ENCODE results near the gene ADAM19. TPM values are rescaled to one million over a fixed set of nuclear protein-coding genes. Genes with fewer than 3 reads are reported as not detected.
A peak's percentile ranks its signal among the peaks of the same experiment; 100 is the strongest.

ADAM19 gene
- total and polyA plus RNA-seq, 7 donors = 0.27 to 4.5 (median 1.4) TPM

GRCh38 chr5:157530226-157530972 lies 45.2 kb downstream of the ADAM19 start:
- no peak overlapping the region for H3K27ac ChIP-seq
- DNase-seq (no peak), ATAC-seq (no peak)
- no peak overlapping the region for H3K4me3 ChIP-seq
- TF ChIP-seq CTCF (IDR thresholded peaks at IDR 0.05) = no peak
- WGBS, 3 donors = 88 to 94% (median 93%) methylated on average over 13 of the region's 13 CpGs
- peaks cover 0 to 4% of the 10 kb centered on the region in 2 donors for H3K36me3 ChIP-seq (ENCODE audit: insufficient read depth in 1 of 2, low read depth in 1 of 2)
- H3K27me3 ChIP-seq (ENCODE audit: insufficient read depth in 3 of 3, low read length in 2 of 3) = no peaks in the 10 kb centered on the region
- no peaks in the 10 kb centered on the region for H3K9me3 ChIP-seq
- intact Hi-C loops (cut with DNase I) = no loop called here
- peaks cover 25% of the 10 kb centered on the region for H3K4me1 ChIP-seq

- no peak for TF ChIP-seq CTCF (IDR thresholded peaks at IDR 0.05)
- H3K4me3 ChIP-seq = no peak overlapping the region
- no peaks in the 10 kb centered on the region for H3K9me3 ChIP-seq
- DNase-seq (no peak), ATAC-seq (no peak)
- no peak overlapping the region for H3K27ac ChIP-seq
- intact Hi-C loops (cut with DNase I) = no loop called here
- H3K36me3 ChIP-seq (ENCODE audit: insufficient read depth in 1 of 2, low read depth in 1 of 2) = peaks cover 0 to 4% of the 10 kb centered on the region in 2 donors
- 49 to 76% (median 60%) methylated on average over 1 of the region's 1 CpG for WGBS, 3 donors
- peaks cover 15% of the 10 kb centered on the region for H3K4me1 ChIP-seq
- no peaks in the 10 kb centered on the region for H3K27me3 ChIP-seq (ENCODE audit: insufficient read depth in 3 of 3, low read length in 2 of 3)
Observed at GRCh38 chr5:157529002-157529401, 46.6 kb downstream of the ADAM19 start.

GRCh38 chr5:157528036-157528632 lies 47.4 kb downstream of the ADAM19 start:
- TF ChIP-seq CTCF (IDR thresholded peaks at IDR 0.05) = no peak
- DNase-seq = no peak
- no peaks in the 10 kb centered on the region for H3K27me3 ChIP-seq (ENCODE audit: insufficient read depth in 3 of 3, low read length in 2 of 3)
- H3K9me3 ChIP-seq = no peaks in the 10 kb centered on the region
- H3K36me3 ChIP-seq (ENCODE audit: insufficient read depth in 1 of 2, low read depth in 1 of 2) = peaks cover 0 to 4% of the 10 kb centered on the region in 2 donors
- ATAC-seq = peak in 1 of 4 donors; percentile 24
- H3K4me1 ChIP-seq = peaks cover 7% of the 10 kb centered on the region
- H3K4me3 ChIP-seq = no peak overlapping the region
- intact Hi-C loops (cut with DNase I) = no loop called here
- no peak overlapping the region for H3K27ac ChIP-seq
- 48 to 52% (median 52%) methylated on average over 9 of the region's 9 CpGs for WGBS, 3 donors

- no peaks in the 10 kb centered on the region for H3K36me3 ChIP-seq (ENCODE audit: insufficient read depth in 1 of 2, low read depth in 1 of 2)
- intact Hi-C loops (cut with DNase I) = no loop called here
- DNase-seq (no peak), ATAC-seq (no peak)
- H3K4me3 ChIP-seq = no peak overlapping the region
- 86 to 88% (median 87%) methylated on average over 4 of the region's 4 CpGs for WGBS, 3 donors
- H3K27me3 ChIP-seq (ENCODE audit: insufficient read depth in 3 of 3, low read length in 2 of 3) = no peaks in the 10 kb centered on the region
- peaks cover 6% of the 10 kb centered on the region for H3K4me1 ChIP-seq
- H3K27ac ChIP-seq = no peak overlapping the region
- no peaks in the 10 kb centered on the region for H3K9me3 ChIP-seq
- TF ChIP-seq CTCF (IDR thresholded peaks at IDR 0.05) = no peak
Observed at GRCh38 chr5:157524887-157525286, 50.7 kb downstream of the ADAM19 start.

Measured in psoas muscle (tissue), 8 donors.